GM19397 (cell line): Measurements from ENCODE around the gene MAP3K4.

Experiments
- ATAC-seq: cut with Tn5 transposase; IDR thresholded peaks from one replicate; pipeline ENCODE4 v1.9.1; 2021; ENCODE audit warnings: mild to moderate bottlenecking, moderate library complexity; ENCODE audit not compliant: unreplicated experiment

Gene MAP3K4

GRCh38 chr6:161037873-161038228 is 46.3 kb downstream of the MAP3K4 start:
- ATAC-seq, result no peak

GRCh38 chr6:161038229-161039031 is 46.9 kb downstream of the MAP3K4 start:
- ATAC-seq, result peak; percentile 82

GRCh38 chr6:161041274-161041673 is 49.7 kb downstream of the MAP3K4 start:
- ATAC-seq, result no peak

GRCh38 chr6:161044335-161044734 is 52.8 kb downstream of the MAP3K4 start:
- ATAC-seq, result no peak

- ATAC-seq, result no peak
Observed at GRCh38 chr6:161048641-161049040, 57.1 kb downstream of the MAP3K4 start.

GRCh38 chr6:161050134-161050765 is 58.7 kb downstream of the MAP3K4 start:
- no peak for ATAC-seq

- no peak for ATAC-seq
Observed at GRCh38 chr6:161053103-161053502, 61.5 kb downstream of the MAP3K4 start.

- no peak for ATAC-seq
Observed at GRCh38 chr6:161054876-161055275, 63.3 kb downstream of the MAP3K4 start.

GRCh38 chr6:161056451-161056850 is 64.9 kb downstream of the MAP3K4 start:
- ATAC-seq, result no peak

GRCh38 chr6:161057103-161058091 is 65.8 kb downstream of the MAP3K4 start:
- ATAC-seq, result no peak

GRCh38 chr6:161058741-161059140 is 67.2 kb downstream of the MAP3K4 start:
- no peak for ATAC-seq

- no peak for ATAC-seq
Observed at GRCh38 chr6:161061576-161061975, 70.0 kb downstream of the MAP3K4 start.

GRCh38 chr6:161064915-161065314 is 73.3 kb downstream of the MAP3K4 start:
- no peak for ATAC-seq

- no peak for ATAC-seq
Observed at GRCh38 chr6:161066511-161066910, 74.9 kb downstream of the MAP3K4 start.

GRCh38 chr6:161067749-161068148 is 76.2 kb downstream of the MAP3K4 start:
- no peak for ATAC-seq

GRCh38 chr6:161068321-161068741 is 76.8 kb downstream of the MAP3K4 start:
- no peak for ATAC-seq

GRCh38 chr6:161073930-161074329 is 82.4 kb downstream of the MAP3K4 start:
- no peak for ATAC-seq

- no peak for ATAC-seq
Observed at GRCh38 chr6:161074496-161075121, 83.0 kb downstream of the MAP3K4 start.

- no peak for ATAC-seq
Observed at GRCh38 chr6:161076181-161076677, 84.7 kb downstream of the MAP3K4 start.

GRCh38 chr6:161079566-161080262 is 88.1 kb downstream of the MAP3K4 start:
- no peak for ATAC-seq
